Left colon (tissue), 2 donors: ENCODE measurements around the gene KRTAP5-4. TPM values are rescaled to one million over a fixed set of nuclear protein-coding genes. Genes with fewer than 3 reads are reported as not detected.
"Not testable (repeated sequence)": the region's sequence is repeated elsewhere in the genome, so short reads cannot be mapped to it uniquely, and the experiment has no call there.

Source experiments
- ATAC-seq: fragments of 200-7000 bp; cut with Tn5 transposase; one replicate; pipeline ENCODE4 v1.9.1; 2020; ENCODE audit warnings: mild to moderate bottlenecking, moderate library complexity
- DNase-seq, 2 donors: peaks; one replicate each; pipeline ENCODE4 v3.0.0-alpha.2; 2020
- intact Hi-C, 2 donors: fragments of 100-400 bp; cut with DNase I in 1 of 2; cut with micrococcal nuclease in 1 of 2; formaldehyde crosslinking; loops; one replicate each; pipeline versions ENCODE4 v1.11.2 to v1.14.0; 2022; cut with DNase I, micrococcal nuclease
- long read RNA-seq: library from polyadenylated mRNA; unstranded; transcript quantifications from one replicate; pipeline ENCODE4 v2.0.0, GENCODE V29; 2021
- total RNA-seq, 2 donors: library from RNA; stranded (reverse); fragmentation: NEBNext Ultra II Directional; extraction: Animal tissue kit (Norgen Biotek cat#: 25700); gene quantifications; one replicate each; pipeline ENCODE4 v1.2.1, GENCODE V29; 2021
- donor health status: DM: no; HTN: no; CAD: no.
- donor health status: DM: yes; HTN: yes; CAD: no.

The KRTAP5-4 gene, protein sequence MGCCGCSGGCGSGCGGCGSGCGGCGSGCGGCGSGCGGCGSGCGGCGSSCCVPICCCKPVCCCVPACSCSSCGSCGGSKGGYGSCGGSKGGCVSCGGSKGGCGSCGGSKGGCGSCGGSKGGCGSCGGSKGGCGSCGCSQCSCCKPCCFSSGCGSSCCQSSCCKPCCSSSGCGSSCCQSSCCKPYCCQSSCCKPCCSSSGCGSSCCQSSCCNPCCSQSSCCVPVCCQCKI
- not detected for total RNA-seq
- long read RNA-seq: 0 reads

DNA sequence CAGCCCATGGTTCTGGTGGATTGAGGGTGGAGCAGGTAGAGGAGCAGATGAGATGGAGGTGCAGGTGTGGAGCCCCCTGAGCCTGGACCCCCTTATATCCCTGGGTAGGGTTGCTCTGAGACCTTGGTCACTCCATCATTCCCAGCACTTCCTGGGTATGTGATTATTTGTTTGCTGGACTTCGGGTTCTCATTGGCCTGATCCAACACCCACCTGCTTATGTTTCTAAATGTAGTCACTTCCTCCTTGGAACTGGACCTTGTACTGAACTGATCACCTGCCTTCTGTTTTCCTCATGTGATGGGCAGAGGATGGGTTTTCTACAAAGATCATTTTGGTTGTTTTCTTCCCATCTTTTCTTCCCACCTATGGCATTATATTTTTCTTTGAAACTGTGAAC lies at the start of gene KRTAP5-4:
Gene KRTAP5-4 (minus strand): TSS at position 53 of the 400 bp plus-strand sequence. CDS start 45 bp downstream, at position 8.
- intact Hi-C loops: no loop called here
- ATAC-seq: peak; percentile 97
- DNase-seq: no peak

DNA sequence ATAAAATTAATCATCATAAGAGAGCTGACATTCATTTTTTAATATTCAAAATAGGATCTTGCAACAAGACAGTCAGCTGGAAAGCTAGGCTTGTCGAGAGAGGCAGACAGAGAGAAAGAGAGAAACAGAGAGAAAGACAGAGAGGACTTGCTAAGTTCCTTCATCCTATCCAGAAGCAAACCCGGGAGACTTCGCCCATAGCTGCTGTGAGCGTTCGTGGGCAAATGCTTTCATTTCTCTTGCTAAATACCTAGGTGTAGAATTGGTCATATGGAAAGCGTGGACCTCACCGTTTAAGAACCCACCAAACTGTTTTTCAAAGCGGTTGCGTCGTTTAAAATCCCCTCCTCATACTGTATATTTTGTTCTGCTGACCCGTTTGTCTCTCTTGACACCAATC lies 49.7 kb upstream of the KRTAP5-4 start:
- DNase-seq (no peak), ATAC-seq (no peak)
- intact Hi-C loops: no loop called here

DNA sequence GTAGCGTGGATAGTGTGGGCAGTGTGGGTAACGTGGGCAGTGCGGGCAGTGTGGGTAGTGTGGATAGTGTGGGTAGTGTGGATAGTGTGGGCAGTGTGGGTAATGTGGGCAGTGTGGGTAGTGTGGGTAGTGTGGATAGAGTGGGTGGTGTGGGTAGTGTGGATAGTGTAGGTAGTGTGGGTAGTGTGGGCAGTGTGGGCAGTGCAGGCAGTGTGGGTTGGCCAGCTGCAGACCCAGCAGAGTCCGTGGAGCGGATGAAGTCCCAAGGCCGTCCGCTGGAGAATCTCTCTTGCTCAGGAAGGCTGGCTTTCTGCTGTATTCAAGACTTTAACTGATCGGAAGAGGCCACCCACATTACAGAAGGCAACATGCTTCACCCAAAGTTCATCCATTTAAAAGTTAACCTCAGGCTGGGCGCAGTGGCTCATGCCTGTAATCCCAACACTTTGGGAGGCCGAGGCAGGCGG lies 49.0 kb upstream of the KRTAP5-4 start:
- ATAC-seq (no peak), DNase-seq (no peak)
- intact Hi-C loops: no loop called here

DNA sequence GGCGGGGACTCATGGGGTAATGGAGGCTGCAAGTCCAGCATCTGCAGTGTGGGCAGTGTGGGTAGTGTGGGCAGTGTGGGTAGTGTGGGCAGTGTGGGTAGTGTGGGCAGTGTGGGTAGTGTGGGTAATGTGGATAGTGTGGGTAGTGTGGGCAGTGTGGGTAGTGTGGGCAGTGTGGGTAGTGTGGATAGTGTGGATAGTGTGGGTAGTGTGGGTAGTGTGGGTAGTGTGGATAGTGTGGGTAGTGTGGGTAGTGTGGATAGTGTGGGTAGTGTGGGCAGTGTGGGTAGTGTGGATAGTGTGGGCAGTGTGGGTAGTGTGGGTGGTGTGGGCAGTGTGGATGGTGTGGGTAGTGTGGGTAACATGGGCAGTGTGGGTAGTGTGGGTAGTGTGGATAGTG lies 48.5 kb upstream of the KRTAP5-4 start:
- intact Hi-C loops, ATAC-seq, DNase-seq: not testable (repeated sequence)

DNA sequence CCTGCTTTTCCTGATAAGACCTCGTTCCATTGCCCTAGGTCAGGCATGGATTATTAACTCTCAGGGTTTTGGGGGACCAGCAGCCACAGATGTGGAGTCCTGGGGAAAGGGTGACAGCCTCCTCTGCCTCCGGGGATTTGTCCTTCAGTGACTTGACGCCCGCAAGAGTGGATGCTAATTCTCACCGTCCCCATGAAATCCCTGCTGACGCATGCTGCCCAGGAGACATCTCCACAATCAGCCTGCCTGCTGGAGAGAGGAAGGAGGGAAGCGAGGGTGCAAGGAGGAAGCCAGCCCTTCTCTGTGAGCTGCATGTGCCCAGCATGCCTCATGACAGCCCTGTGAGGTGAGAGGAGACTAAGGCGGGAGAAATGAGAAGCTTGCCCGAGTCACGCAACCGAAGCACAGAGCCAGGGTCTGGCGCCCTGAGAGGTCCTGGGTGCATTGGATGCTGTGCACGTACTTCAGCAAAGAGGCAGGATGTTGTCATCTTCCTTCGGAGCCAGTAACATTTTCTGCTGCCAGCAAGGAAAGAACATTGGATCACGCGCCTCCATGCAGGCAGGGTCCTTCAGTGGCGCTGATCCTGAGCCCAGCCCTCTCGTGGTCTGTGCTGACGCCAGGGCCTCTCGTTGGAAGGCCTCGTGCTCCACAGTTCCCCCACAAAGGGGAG lies 47.7 kb upstream of the KRTAP5-4 start:
- ATAC-seq (no peak), DNase-seq (no peak)
- intact Hi-C loops: no loop called here

DNA sequence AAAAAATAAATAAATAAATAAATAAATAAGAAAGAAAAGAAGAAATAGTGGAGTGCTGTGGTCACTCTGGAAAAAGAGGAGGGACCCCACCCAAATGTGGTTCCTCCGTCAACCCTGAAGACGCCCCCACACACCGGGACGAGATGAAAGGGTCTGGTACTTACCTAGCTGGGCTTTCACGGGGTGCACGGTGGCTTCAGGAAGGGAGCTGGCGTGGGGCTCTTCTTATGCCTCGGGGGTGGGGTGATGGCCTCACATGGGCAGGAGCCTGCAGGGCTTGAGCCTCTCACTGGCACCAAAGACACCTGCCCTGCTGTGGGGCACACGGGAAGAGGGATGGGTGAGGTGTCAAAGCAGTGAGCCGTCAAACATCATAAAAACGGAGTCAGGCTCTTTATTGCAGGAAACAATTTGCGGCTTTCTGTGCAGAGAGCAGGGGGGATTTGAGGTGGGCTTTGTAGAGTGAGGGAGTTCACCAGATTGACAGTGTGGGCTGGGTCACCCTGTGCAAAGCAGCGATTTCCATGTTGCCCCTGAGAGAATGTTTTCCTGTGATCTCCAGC lies 47.1 kb upstream of the KRTAP5-4 start:
- ATAC-seq: no peak
- no peak for DNase-seq
- intact Hi-C loops: no loop called here

DNA sequence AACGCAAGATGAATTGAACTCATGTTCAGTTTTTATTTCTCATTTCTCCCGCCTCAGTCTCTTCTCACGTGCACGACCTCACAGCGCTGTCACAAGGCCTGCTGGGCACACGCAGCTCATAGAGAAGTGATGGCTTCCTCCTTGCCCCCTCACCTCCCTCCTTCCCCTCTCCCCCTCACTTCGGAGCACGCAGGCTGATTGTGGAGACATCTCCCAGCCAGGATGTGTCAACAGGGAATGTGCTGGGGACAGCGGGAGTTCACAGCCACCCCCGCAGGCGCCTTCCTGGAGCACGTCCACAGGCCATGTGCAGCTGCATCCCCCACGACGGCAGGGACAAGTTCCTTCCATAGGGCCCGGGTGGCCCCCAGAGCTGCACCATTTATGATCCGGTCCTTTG lies 46.0 kb upstream of the KRTAP5-4 start:
- no peak for DNase-seq

DNA sequence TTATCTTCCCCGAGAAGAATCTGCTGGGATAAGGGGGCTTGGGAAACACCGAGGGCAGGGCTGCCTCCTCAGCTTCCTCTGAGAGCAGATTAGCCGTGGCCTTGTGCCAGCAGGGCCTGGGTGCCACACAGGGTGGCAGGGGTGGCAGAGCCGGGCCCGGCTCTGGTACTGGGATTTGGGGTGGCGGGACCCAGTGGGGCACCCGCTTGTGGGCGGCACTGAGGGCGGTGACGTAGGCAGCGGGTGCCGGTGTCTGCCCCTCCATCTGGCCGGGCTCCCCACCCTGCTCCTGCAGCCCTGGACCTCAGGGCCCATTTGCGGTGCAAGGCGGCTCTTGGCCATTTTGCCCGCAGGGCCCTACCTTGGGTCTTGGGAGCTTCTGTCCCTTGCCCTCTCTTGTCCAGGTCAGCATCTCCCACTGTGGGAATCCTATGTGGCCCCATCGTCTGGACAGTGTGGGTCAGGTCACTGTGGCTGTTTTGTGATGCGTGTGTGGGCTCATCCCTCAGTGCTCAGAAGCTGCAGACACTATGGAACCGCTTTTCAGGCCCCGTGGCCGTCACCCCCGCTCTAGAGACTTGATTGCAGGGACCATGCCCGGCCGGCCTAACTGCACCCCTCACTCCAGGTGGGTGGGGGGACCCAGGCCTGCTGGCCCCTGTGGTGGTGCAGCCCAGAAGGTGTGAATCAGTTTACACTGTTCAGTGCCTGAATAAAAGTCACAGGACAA lies 45.3 kb upstream of the KRTAP5-4 start:
- DNase-seq: no peak
- ATAC-seq: no peak
- intact Hi-C loops: no loop called here

More for the DNA sequence above, 46.0 kb upstream of the KRTAP5-4 start:
- intact Hi-C loops: no loop called here
- no peak for ATAC-seq

DNA sequence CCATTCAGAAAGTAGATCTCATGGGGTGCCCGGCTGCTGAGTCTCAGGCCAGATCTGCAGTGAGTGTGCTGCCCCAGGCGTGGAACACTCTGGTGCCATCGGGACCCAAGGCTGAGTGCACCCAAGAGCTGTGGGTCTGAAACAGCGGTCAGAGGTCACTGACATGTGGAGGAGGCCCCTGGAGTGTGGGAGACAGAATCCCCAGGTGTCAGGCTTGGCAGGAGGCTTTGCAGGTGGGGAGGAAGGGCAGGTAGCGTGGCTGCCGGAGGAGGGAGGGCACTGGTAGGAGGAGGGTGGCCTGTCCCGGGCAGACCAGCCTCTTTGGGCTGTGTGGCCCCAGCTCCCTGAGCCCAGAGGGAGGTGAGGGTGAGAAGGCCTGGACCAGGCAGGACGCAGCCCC lies 43.4 kb upstream of the KRTAP5-4 start:
- intact Hi-C loops: no loop called here
- no peak for ATAC-seq
- no peak for DNase-seq

DNA sequence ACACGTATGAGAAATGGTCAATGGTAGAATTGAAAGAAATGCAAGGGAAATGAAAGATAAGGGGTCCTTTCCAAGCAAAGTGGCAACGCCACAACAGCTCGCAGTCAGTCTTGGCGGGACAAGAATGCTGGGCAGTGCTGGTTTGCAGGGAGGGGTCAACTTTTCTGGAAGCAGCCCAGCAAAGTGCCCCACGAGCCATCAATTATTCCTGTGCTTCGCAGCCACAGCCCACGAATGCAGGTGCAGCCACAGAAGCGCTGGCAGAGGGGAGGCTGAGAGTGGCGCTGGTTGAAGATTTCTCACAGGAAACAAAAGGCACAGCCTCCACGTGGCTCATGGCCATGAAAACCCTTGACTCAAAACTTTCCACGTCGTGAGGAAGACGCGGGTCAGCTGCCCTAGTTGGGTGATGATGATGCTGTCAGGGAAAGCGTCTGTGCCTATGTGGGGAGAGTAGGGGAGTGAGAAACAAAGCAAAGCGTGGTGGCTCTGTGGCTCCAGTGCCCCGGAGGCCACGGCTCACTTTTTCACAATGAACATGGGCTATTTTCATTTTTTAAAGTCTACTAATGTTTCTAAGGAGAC lies 40.9 kb upstream of the KRTAP5-4 start:
- intact Hi-C loops, DNase-seq, ATAC-seq: not testable (repeated sequence)

DNA sequence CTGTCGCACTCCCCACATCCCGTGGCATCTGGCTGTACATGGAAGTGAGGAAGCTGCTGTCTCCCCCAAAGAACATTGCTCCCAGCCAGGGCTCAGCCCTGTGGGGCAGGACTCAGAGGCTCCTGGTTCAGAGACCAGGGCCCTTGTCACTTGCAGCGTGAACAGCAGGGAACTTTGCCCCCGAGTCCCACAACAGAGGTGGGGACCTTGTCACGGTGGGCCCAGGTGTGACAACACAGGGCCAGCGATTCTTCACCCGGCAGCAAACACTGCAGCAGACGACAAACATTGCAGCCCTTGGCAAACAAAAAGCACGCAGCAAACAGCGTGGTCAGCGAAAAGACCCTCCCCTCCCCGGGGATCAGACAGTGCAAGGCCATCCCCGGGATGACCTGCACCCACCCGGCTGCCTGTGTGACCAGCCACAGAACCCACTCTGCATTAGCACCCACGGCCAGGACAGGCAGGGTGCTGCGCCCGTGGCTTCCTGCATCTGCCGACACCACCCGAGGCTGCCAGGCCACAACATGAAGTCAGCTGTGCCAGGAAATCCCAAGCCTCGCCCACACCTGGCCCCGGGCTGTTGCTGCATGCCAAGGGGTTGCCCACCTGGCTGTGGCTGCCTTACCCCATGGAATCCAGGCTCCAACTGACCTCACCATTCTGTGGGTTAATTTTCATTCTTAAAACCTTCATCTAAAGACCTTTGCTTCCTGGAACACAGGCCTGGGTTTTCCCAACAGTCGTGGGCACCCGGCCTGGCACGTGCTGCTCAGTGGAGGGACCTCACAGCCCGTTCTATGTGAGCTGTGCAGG lies 39.7 kb upstream of the KRTAP5-4 start:
- ATAC-seq, DNase-seq, intact Hi-C loops: not testable (repeated sequence)

DNA sequence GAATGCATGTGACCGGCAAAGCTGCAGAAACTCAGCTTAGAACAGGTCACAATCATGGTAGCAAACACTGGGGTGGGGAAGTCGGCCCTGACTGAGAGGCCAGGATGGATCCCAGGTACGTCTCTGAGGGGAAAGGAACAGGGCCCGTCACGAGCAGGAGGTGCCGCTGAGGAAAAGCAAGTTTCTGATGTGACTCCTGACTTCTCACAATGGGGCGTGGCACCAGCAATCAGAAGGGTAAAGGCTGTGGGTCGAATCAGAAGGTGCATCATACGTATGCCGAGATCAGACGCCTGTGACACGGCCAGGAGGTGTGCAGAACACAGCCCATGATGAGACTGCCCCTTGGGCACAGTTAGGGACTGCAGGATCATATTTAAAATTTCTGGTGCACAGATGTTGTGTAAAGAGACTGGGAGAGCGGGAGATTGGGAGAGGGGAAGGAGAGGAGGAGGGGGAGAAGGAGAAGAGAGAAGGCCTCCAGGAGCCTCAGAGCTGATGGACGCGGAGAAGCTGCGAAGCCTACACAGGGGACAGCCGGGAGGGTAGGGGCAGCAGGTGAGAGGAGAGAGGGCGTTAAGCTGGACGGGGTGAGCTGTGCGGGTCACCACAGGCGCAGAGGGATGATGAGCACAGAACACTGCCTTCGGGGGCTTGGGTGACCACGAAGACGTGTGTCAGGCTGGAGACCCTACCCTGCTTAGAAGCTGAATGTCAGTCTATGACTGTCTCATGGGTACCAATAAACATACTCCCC lies 38.4 kb upstream of the KRTAP5-4 start:
- DNase-seq (no peak), ATAC-seq (no peak)
- intact Hi-C loops: no loop called here

DNA sequence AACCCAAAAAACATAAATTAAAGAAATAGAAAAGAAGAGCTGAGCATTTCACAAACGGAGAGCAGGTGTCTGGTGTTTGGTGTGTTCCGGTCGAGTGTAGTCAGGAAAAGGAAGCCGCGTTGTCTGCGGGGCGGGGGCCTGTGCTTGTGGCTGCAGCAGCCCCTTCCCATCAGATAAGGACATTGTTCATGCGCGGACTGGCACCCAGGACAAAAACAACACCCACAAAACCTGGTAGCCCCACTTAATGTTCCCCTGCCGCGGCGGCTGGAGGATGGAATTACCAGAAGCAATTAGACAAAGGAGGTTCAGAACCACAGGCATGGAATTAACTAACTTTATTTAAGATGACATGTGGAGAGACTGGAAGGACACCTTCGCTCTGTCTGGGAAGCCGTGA lies 37.6 kb upstream of the KRTAP5-4 start:
- intact Hi-C loops: no loop called here
- ATAC-seq (no peak), DNase-seq (no peak)

DNA sequence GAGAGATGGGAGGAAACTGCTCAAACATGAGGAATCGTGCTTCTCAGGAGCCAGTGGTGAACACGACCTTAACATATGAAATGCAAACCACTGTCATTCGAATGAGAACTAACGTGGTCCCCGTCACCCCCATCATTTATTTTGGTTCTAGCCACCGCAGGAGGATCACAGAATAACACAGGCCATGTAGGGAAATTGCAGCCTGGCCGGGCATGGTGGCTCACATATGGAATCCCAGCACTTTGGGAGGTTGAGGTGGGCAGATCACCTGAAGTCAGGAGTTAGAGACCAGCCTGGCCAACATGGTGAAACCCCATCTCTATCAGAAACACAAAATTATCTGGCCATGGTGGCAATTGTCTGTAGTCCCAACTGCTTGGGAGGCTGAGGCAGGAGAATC lies 34.7 kb upstream of the KRTAP5-4 start:
- DNase-seq: no peak
- intact Hi-C loops: no loop called here
- ATAC-seq: no peak

DNA sequence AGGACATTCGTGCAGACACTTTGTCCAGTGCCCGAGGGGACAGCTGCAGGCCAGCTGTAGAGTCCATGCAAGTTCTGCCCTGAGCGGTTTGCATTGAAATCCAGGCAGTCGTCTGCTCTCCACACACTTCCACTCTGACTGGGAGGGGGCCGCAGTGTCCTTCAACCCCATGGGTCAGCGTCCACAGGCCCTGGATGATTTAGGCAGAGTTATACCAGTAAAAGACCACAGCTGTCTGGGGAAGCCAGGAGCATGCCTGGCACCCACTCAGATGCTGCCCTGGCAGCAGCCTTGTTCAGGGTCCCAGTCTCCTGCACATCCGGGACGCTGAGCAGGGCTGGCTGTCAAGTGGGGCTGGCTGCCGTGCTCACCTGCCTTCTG lies 34.1 kb upstream of the KRTAP5-4 start:
- DNase-seq: no peak
- no peak for ATAC-seq
- intact Hi-C loops: no loop called here

DNA sequence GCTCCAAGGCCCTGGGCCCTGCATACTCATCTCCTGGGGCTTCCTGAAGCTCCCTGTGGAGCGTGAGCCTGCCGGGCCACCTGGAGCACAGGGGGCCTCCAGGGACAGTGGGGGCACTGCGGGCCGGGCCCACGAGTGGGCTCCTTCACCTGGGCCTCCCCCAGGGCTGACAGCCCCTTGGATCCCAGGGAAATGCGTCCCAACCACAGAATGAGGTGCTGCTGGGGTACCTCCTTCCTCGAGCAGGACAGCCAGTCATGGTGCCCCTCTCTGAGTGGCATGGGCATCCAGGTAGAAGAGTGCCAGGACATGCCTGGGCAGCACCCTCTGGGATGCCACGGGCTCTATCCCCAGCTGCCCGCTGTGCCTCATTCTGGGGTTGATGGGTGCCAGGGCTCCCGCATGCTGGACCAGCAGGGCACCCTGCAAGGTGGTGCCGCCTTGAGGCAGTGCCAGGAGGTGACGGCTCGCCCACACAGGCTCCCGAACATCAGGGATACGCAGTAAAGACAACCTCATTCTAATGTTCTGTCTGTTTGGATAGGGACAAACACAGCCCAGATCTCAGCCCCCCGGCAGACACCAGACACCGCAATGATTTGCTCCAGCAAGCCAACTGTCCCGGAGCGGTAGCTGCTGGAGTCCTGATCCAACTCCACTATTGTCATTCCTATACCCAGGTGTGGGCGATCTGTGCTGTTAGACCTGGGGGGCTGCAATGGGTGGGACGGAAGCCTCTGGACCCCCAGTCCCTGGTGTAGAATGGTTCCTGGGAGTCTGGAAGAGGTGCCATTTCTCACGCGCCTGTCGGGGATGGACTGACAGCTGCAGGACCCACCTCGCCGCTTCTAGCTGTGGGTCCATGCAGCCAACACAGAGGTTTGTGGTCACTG lies 33.5 kb upstream of the KRTAP5-4 start:
- intact Hi-C loops: no loop called here
- no peak for DNase-seq
- no peak for ATAC-seq
